ENCODE measurements around the gene CASR. TPM values are rescaled to one million over a fixed set of nuclear protein-coding genes. Genes with fewer than 3 reads are reported as not detected.
"Not testable (repeated sequence)": the region's sequence is repeated elsewhere in the genome, so short reads cannot be mapped to it uniquely, and the experiment has no call there.

Gene CASR
- total RNA-seq, 1 experiment from 2014 or later = not detected

DNA sequence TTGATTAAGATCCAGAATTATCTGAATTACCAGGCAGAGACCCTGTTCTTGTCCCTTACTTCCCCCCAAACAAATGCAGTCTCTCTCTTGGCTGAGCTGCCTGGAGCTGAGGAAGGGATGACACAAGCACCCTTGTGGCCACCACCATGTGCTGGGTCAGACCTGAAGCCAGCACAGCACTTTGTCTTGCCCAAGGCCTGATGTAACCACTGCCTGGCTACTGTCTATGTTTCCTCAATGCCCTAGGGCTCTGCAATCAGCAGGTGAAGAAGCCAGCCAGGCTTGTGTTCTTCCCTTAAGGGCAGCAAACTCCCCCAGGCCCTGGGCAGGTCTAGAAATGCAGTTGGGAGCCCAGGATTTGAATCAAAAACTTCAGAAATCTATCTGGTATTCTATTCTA, 15.8 kb upstream of the CASR start:
- BruUV-seq (replicated peaks) = no TSS peak

DNA sequence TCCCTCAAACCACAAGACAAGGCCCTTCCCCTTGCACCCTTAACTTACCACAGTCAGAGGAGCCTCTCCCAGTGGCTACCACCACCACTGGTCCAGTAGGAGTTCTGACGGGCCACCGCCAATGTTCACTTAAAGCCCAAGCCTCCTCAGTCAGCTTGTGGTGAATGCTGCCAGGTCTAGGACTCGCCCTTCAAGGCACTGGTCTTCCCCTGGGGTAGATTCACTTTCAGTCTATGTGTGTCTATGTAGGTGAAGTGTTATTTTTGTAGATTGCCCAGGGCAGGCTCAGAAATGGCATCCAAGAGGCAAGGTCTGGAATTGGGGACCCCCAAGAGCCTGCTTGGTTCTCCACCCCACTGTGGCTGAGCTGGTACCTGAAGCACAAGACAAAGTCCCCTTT, 15.4 kb upstream of the CASR start:
- TF ChIP-seq, protein P1, sequence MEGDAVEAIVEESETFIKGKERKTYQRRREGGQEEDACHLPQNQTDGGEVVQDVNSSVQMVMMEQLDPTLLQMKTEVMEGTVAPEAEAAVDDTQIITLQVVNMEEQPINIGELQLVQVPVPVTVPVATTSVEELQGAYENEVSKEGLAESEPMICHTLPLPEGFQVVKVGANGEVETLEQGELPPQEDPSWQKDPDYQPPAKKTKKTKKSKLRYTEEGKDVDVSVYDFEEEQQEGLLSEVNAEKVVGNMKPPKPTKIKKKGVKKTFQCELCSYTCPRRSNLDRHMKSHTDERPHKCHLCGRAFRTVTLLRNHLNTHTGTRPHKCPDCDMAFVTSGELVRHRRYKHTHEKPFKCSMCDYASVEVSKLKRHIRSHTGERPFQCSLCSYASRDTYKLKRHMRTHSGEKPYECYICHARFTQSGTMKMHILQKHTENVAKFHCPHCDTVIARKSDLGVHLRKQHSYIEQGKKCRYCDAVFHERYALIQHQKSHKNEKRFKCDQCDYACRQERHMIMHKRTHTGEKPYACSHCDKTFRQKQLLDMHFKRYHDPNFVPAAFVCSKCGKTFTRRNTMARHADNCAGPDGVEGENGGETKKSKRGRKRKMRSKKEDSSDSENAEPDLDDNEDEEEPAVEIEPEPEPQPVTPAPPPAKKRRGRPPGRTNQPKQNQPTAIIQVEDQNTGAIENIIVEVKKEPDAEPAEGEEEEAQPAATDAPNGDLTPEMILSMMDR (conservative IDR thresholded peaks at IDR 0.05; ENCODE audit: low read depth, low read length) = no peak
- TF ChIP-seq EZH2 (IDR thresholded peaks at IDR 0.05; ENCODE audit: low read length, unreplicated experiment) = no peak
- TF ChIP-seq EZH2phosphoT487 (IDR thresholded peaks at IDR 0.05; ENCODE audit: borderline replicate concordance, low read length) = no peak
- no peaks in the 10 kb centered on the region for H4K20me1 ChIP-seq (ENCODE audit: low read length)
- H3K4me2 ChIP-seq (ENCODE audit: low read length) = no peak overlapping the region
- no peak overlapping the region for H3K9ac ChIP-seq (ENCODE audit: low read length)
- peaks cover under 1% of the 10 kb centered on the region; the same call in 1 of the 2 replicates for H3K9me3 ChIP-seq (ENCODE audit: low read length)
- H2AFZ ChIP-seq (ENCODE audit: low read length) = no peak overlapping the region
- no peak overlapping the region for H3K27ac ChIP-seq (ENCODE audit: low read length)
- no peaks in the 10 kb centered on the region for H3K4me1 ChIP-seq (ENCODE audit: insufficient read depth, low read length)
- no peak overlapping the region for H3K4me3 ChIP-seq (ENCODE audit: low read length)
- H3K36me3 ChIP-seq (ENCODE audit: low read depth, low read length) = no peaks in the 10 kb centered on the region
- DNase-seq (no peak), ATAC-seq (no peak)
- H3K79me2 ChIP-seq (ENCODE audit: low read length) = no peaks in the 10 kb centered on the region
- intact Hi-C loops (cut with micrococcal nuclease) = no loop called here
- H3K27me3 ChIP-seq (ENCODE audit: low read length) = no peaks in the 10 kb centered on the region
- CTCF ChIA-PET = no interaction called here
- BruUV-seq (replicated peaks) = no TSS peak
- H3F3A ChIP-seq (ENCODE audit: low read length, unreplicated experiment) = no peaks in the 10 kb centered on the region
- no peaks in the 10 kb centered on the region for H3K9me2 ChIP-seq (replicated peaks; ENCODE audit: low read length)
- POLR2A ChIA-PET (ENCODE audit: unreplicated experiment) = no interaction called here

More for the DNA sequence above, 15.8 kb upstream of the CASR start:
- ATAC-seq = no peak
- Histone ChIP-seq H3K4me2 (ENCODE audit: low read length) (no peak overlapping the region), H3K9me2 (replicated peaks; ENCODE audit: low read length) (no peaks in the 10 kb centered on the region), H3K9ac (ENCODE audit: low read length) (no peak overlapping the region), H3K4me3 (ENCODE audit: low read length) (no peak overlapping the region), H3K36me3 (ENCODE audit: low read depth, low read length) (no peaks in the 10 kb centered on the region), H4K20me1 (ENCODE audit: low read length) (no peaks in the 10 kb centered on the region), H3K4me1 (ENCODE audit: insufficient read depth, low read length) (no peaks in the 10 kb centered on the region), H3K9me3 (ENCODE audit: low read length) (no peaks in the 10 kb centered on the region), H3K27me3 (ENCODE audit: low read length) (no peaks in the 10 kb centered on the region), H3K27ac (ENCODE audit: low read length) (no peak overlapping the region), H3F3A (ENCODE audit: low read length, unreplicated experiment) (no peaks in the 10 kb centered on the region), H3K79me2 (ENCODE audit: low read length) (no peaks in the 10 kb centered on the region), H2AFZ (ENCODE audit: low read length) (no peak overlapping the region)
- DNase-seq = no peak
- ChIA-PET POLR2A (ENCODE audit: unreplicated experiment) (no interaction called here), CTCF (no interaction called here)
- intact Hi-C loops (cut with micrococcal nuclease) = no loop called here
- TF ChIP-seq, protein P1 (conservative IDR thresholded peaks at IDR 0.05; ENCODE audit: low read depth, low read length) = no peak
- TF ChIP-seq EZH2 (IDR thresholded peaks at IDR 0.05; ENCODE audit: low read length, unreplicated experiment) = no peak
- no peak for TF ChIP-seq EZH2phosphoT487 (IDR thresholded peaks at IDR 0.05; ENCODE audit: borderline replicate concordance, low read length)

DNA sequence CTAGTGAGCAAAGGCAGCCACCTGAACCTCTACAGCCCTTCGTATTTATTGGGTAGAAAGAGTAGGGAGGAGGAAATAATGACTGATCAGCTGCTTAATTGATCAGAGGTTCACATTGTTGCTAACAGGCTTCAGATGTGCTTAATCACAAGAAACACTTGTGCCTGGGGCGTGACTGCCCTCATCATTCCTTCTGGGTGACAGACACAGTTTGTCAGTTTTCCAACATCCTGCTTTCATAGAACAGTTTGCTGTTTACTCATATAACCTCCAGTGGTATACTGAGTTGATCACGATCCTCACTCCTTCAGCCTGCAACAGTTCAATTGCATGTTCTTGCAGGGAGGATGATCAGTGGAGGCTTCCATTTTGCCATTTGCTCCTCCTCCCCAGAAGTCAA, 13.6 kb upstream of the CASR start:
- Histone ChIP-seq H3K79me2 (ENCODE audit: low read length) (no peaks in the 10 kb centered on the region), H3K9me2 (replicated peaks; ENCODE audit: low read length) (no peaks in the 10 kb centered on the region), H3K4me1 (ENCODE audit: insufficient read depth, low read length) (no peaks in the 10 kb centered on the region), H4K20me1 (ENCODE audit: low read length) (no peaks in the 10 kb centered on the region), H2AFZ (ENCODE audit: low read length) (no peak overlapping the region), H3F3A (ENCODE audit: low read length, unreplicated experiment) (no peaks in the 10 kb centered on the region), H3K9ac (ENCODE audit: low read length) (no peak overlapping the region), H3K9me3 (ENCODE audit: low read length) (peaks cover 10% of the 10 kb centered on the region; the same call in 1 of the 2 replicates), H3K27me3 (ENCODE audit: low read length) (peaks cover 5% of the 10 kb centered on the region; the same call in 1 of the 2 replicates), H3K4me3 (ENCODE audit: low read length) (no peak overlapping the region), H3K27ac (ENCODE audit: low read length) (no peak overlapping the region), H3K36me3 (ENCODE audit: low read depth, low read length) (no peaks in the 10 kb centered on the region), H3K4me2 (ENCODE audit: low read length) (no peak overlapping the region)
- no TSS peak for BruUV-seq (replicated peaks)
- intact Hi-C loops (cut with micrococcal nuclease) = no loop called here
- TF ChIP-seq, protein P1 (conservative IDR thresholded peaks at IDR 0.05; ENCODE audit: low read depth, low read length) = no peak
- DNase-seq (peak; percentile 35), ATAC-seq (no peak)
- ChIA-PET CTCF (no interaction called here), POLR2A (ENCODE audit: unreplicated experiment) (no interaction called here)

DNA sequence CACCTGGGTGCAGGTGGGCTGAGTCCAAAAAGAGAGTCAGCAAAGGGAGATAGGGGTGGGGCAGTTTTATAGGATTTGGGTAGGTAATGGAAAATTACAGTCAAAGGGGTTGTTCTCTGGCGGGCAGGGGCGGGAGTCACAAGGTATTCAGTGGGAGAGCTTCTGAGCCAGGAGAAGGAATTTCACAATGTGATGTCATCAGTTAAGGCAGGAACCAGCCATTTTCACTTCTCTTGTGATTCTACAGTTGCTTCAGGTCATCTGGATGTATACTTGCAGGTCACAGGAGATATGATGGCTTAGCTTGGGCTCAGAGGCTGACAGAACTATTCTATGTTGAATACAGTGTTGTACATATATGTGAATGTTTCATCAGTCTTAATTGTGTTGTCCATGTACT, 12.1 kb upstream of the CASR start:
- ATAC-seq; H3K36me3 ChIP-seq (ENCODE audit: low read depth, low read length); H4K20me1 ChIP-seq (ENCODE audit: low read length); BruUV-seq (replicated peaks); H3K4me2 ChIP-seq (ENCODE audit: low read length); H3K4me1 ChIP-seq (ENCODE audit: insufficient read depth, low read length); H3K9ac ChIP-seq (ENCODE audit: low read length); H2AFZ ChIP-seq (ENCODE audit: low read length); POLR2A ChIA-PET (ENCODE audit: unreplicated experiment); CTCF ChIA-PET; H3K27ac ChIP-seq (ENCODE audit: low read length); H3F3A ChIP-seq (ENCODE audit: low read length, unreplicated experiment); H3K9me3 ChIP-seq (ENCODE audit: low read length); H3K9me2 ChIP-seq (replicated peaks; ENCODE audit: low read length); DNase-seq; H3K4me3 ChIP-seq (ENCODE audit: low read length); H3K79me2 ChIP-seq (ENCODE audit: low read length); intact Hi-C loops (cut with micrococcal nuclease): not testable (repeated sequence)
- peaks cover 17% of the 10 kb centered on the region for H3K27me3 ChIP-seq (ENCODE audit: low read length)

All from PC-3 (cell line).